CD4-positive, alpha-beta T cell treated with Interleukin-1 beta for 1 hour (primary cell): ENCODE measurements around the gene BTG4.

Source experiments
- DNase-seq, 2 donors: peaks; one replicate each; pipeline ENCODE4 v3.0.0-alpha.2; 2020 to 2022

The BTG4 gene

DNA sequence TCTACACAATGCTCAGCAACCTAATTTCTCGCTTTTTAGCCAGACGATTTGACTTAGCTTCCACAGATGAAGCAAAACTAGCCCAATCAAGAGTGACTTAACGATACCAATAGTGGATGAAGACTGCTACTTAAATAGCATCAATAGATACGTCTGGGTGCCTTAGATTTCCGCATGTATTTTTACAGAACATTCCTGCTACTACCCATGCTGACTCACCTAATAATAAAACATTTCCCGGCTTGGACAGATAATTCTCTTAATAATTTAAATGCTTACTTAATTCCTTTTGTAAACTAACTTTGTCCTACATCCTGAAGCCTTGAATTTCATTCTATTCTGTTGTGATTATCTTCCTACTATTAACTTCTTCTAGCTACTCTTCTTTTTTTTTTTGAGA lies 23.1 kb upstream of the BTG4 start:
- no peak for DNase-seq

DNA sequence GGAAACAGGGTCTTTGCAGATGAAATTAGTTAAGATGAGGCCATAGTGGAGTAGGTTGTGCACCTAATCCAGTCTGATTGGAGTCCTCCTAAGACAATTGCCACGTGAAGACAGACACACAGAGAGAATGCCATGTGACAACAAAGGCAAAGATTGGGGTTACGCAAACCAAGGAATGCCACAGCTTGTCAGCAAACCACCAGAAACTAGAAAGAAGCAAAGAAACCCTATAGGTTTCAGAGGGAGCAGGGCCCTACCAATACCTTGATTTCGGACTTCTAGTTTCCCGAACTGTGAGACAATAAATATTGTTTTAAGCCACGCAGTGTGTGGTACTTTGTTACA lies 20.2 kb upstream of the BTG4 start:
- no peak for DNase-seq

DNA sequence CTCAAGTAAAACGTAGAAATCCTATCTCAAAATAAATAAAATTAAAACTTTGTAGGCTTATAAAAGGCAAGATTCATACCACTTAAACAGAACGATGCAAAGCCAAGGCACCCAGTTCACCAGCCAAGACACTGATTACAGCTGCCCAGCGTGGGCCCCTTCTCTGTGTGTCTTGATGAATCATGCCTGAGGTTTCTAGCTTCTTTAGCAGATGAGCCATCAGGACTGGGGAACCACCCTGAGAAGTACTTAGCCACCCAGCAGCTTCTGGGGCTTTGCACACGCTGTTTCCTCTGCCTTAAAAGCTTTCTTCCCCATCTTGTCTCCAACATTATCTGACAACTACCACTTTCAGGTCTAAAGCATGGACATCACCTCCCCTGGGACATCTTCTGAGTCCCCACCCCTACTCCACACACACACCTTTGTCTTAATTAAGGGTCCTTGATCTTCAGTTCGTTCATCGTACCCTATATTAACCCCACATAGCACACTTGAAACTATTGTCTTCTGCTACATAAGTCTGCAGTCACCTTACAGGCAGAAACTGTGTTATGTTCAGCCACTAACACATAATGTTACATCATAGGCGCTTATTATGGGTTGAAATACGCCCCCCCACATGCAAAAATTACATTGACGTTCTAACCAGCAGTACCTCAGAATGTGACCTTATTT lies 19.6 kb upstream of the BTG4 start:
- DNase-seq: peak; percentile 20 to 43

DNA sequence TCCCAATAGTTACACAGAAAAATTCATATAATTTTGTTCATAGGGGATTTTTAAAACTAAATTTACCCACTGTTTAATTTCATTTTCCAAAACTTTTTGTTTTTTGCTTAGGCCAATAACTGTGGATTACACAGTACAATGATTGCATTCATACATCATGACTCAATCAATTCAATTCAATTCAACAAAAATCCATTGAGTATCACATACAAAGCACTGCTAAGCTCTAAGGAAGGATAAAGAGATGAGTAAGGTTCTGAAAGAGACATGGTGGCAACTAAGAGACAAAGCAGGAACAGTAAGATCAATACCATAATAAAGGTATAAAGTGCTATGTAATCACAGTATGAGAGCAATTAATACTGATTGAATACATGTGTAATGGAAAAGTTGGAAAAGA lies 18.9 kb upstream of the BTG4 start:
- no peak for DNase-seq

DNA sequence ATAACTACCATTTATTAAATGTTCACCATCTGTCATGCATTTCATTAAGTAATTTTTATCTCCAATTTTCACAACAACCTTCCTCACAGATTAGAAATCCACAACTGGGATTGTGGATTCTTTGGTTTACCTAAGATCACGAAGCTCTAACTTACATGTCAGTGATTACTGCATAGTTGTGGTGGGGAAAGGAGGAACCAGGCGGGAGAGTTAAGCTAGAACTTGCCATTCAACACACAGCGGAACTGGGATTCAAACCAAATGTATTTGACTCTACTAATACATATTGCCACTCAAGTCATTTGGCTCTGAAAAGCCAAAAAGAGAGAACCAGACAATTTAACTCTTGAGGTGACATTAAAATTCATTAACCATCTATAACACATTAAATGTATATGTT lies 17.9 kb upstream of the BTG4 start:
- DNase-seq: no peak

DNA sequence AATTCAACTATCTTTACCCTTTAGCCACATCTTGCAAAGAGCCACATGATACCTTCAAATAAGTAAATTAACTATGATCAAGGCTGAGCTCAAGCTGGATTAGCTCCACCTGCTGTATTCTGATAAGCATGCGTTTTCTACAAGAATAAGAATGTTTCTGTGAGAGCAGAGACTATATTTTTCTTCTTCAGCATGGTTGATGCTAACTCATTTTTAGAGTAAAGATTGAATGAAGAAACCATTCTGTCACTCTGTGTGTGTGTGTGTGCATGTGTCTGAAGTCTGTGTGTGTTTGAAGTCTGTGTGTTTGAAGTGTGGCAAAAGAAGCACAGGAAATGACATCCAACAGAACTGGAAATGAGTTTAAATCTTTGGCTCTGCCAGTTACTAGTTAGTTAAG lies 16.4 kb upstream of the BTG4 start:
- DNase-seq: peak; percentile 6 to 53

DNA sequence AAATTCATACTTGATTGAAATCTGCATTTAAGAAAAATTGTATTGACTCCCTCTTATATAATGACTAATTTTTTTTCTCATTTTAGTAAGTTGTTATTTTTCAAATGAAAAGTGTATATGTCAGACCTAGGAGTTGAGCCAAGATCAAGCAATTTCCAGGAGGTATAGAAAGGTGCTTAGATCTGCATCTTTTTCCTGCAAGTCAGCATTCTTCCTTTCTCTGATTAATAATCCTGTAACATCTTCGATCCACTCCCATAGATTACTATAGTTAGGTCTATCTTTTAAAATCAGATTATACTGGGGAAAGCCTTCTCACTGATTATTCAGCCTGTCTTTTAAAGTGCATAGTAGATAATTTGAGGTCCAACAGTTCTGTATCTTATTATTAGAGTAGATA lies 15.1 kb upstream of the BTG4 start:
- no peak for DNase-seq

DNA sequence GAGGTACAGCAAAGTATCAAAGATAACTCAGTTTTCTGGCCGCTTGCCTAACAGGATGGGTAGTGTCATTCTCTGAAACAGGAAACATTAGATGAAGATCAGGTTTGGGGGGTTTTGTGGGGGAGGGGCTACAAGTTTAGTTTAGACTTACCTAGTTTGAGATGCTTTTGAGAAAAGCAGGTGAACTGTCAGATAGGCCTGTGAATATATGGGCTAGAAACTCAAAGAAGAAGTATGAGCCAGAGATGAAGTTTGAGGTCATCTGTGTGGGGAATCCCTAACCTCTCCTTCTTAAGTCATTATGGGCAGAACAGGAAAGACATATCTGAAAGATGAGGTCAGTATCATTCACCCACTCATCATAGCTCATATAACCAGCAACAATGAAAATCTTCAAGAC lies 14.3 kb upstream of the BTG4 start:
- DNase-seq: no peak

DNA sequence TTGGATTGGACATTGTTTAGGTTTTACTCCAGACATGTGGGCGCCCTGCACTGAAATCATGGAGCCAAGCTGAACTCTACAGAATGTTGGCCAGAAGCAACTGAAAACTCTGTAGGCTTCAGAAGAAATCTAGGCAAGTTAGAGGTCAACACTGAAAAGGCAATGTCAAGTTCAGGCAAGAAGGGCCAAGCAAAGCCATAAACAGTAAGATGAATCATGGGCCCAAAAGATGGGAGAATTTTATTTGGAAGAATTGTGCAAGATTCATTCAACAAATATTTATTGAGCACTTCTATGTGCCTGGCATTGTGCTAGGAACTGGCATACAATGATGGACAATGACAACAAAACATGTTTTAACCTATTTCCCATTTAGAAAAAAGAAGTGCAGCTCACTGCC lies 13.3 kb upstream of the BTG4 start:
- no peak for DNase-seq

DNA sequence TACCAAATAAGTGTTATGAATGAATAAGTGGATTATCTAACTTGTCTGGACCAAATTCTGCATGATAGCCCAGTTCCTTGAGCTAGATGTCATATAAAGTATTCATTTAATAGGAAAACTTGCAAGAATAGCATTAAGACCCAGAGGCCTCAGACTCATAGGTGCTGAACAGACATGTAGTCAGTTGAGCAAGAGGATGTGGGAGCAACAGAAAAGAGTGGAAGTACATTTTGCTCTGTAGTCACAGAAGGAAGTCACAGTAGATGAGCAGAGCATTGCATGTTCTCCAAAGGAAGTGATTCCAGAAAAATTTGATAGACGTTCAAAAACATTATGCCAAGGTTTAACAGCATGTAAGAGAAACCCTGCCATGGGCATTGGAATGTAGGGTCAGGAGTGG lies 11.9 kb upstream of the BTG4 start:
- no peak for DNase-seq

DNA sequence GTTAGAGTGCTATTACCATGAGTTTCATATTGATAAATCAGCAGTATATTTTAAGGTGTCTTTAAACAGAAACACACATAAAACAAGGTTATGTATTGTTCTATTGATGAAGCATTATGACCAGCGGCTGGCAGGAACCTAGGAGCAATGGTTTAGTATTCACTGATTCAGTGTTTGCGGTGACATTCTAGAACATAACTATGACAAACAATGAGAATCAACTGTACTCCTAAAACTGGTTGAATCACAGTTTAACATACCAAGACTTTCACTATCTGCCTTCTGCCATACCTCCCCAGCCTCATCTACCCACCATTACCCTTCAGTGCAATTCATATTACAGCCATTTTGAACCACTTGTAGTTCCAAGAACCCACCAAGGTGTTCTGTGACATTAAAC lies 11.2 kb upstream of the BTG4 start:
- no peak for DNase-seq

DNA sequence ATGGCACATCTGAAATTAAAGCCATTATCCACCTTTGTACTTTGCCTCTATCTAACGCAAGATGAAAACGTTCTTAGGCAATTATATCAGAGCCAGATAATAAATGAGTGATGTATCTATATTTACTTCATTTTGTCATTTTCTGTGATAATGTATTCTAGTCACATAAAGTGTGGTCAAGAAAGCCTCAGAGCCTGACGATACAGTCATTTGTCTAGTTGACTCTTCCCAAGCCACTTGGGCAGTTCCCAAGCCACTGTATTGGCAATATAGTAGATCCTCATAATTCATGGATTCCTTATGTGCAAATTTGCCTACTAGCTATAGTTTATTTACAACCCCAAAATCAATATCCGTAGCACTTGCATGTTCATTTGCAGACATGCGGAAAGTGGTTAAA lies 10.2 kb upstream of the BTG4 start:
- DNase-seq: no peak

DNA sequence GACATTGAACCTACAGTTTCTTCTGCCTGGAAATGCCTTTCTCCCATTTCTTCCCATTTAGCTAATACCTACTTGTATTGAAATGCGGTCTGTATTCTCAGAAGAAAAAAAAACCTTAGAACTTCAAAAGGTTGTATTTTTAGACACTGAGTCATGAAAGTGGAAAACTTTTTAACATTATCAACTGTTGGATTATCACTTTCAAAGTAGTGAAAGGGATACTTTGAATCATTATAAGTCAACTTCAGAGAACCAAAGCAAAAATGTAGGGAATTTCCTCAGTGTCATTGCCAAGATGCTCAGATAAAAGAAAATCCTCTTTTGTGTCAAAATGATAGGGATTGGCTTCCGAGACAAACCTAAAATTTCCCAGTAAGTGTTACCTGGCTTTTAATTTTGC lies 8.9 kb upstream of the BTG4 start:
- no peak for DNase-seq

DNA sequence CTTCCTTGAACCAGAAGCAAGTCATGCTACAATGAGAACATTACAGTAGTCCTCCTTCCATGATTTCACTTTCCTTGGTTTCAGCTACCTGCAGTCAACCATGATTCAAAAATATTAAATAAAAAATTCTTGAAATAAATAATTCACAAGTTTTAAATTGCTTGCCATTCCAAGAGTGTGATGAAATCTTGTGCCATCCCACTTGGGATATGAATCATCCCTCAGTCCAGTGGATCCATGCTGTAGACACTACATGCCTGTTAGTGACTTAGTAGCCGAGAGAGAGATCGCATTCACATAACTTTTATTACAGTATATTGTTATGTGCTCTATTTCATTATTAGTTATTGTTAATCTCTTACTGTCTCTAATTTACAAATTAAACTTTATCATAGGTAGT lies 8.4 kb upstream of the BTG4 start:
- no peak for DNase-seq

DNA sequence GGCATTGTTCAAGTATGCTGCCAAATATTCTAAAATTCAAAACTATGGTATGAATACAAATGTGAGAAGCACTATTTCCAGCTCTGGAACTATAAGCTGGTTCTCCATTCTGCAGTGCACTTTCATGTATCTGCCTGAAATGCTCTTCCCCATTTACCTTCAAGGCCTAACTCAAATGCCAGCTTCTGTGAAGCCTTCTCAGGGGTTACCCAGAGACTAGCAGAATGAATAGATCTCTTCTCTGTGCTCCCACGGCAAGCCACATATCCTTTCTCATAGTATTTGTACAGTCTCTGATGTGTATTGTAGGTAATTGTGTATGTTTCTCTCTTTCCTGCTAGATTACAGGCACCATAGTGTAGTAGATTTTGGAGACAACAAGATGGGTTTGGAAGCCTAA lies 6.5 kb upstream of the BTG4 start:
- no peak for DNase-seq

DNA sequence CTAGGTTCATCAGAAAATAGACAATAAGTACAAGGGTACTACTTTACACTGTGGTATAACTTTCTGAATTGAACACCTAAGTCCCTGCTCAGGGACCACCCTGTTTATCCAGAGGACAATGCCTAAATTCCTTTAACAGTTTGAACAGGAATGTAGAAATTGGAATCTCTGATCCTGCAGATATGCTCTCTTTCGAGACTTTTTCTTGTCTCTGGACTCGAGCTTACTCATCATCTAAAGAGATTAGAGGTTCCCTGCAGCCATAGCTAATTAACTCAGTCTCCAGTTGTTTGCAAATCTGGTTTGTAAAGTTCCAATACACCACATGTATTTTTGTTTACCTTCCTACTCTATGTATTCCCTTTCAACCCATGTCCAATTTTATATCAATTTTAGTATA lies 3.4 kb upstream of the BTG4 start:
- no peak for DNase-seq

DNA sequence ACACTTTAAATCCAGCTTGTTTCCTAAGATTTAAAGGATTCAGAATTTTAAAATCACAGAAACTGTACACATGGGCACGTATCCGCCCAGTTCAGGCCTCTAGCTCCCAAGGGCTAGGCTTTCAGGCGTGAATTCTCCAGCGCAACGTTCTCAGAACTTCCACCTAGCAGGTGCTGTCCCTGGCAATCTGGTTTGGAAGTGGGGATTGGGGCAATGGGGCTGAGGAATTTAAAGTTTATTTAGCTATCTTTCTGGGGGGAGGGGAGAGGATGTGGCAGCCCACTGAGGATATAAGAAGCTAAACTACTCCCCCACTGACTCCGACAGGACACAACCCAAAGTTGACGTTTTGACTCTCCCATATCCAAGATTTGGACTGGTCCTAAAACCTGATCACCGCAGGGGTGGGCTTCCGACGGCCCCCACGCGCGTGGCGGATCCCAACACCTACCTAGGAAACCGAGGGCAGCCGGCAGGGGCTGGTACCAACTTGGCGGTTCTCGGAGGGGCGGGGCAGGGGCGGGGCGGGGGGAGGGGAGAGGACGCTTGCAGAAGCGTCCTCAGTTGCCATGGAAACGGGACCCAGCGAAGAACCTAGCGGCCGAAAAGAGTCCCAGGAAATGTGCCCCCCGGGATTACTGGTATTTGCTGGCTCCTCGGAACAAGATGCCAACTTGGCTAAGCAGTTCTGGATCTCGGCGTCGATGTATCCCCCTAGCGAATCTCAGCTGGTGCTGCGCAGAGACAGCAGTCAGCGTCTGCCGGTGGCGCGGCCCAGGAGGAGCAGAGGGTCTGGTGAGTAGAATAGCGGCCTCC lies 2.2 kb upstream of the BTG4 start, which contains the start of gene HOATZ:
Gene HOATZ, plus strand, starts transcription at position 563 of the 816 bp plus-strand sequence. Its CDS starts 7 bp downstream, at position 570.
- peak in 1 of 2 donors; percentile 4 for DNase-seq

DNA sequence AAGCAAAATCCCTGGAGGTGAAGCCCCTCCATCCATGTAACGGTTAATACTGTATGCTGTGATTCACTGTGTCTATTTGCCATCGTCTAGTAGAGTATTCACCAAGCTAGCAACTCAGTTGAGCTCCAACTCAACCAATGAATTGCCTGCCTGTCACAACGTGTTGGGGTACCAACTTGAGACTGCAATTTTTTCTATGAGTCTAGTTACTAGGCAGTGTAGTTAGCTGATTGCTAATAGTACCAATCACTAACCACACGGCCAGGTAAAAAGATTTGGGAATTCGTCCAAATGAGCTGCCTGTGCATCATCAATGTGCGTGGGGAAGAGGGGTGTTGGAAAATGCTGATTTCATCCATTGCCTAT lies 1.0 kb upstream of the BTG4 start:
- DNase-seq: no peak

DNA sequence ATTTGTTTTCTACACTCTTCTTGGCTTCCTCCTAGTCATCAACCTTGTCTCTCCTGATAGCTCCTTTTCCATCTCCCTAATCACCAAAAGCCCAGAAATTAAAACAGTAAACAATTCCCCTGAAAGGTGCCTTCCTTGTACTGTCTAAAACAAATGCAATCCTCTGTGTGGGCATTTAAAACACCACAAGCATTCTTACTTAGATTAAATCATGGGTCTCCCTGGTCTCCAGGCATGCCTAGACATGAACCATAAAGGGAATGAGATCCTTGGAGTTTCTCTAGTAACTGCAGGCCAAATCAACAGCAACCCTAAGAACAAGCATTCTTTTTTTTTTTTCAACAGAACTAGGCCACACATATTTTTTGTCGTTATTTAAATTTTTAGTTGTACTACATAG lies 1.9 kb downstream of the BTG4 start:
- no peak for DNase-seq

DNA sequence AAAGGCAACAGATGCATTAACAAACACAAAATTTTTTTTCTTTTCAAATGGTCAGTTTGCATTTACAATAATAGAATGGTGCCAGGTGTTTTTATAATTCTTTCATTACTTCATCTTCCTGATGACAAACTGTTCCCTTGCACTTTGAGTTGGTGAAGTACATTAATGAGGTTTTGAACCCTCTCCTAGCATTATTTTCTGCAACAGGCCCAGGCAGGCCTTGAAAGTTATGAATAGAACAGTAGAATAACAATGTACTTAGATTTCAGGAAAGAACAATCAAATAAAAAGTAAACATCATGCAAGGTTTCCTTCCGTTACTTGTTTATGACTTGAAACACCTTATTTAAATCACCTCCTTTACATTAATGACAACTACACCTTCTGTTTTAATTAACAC lies 9.6 kb downstream of the BTG4 start:
- no peak for DNase-seq

DNA sequence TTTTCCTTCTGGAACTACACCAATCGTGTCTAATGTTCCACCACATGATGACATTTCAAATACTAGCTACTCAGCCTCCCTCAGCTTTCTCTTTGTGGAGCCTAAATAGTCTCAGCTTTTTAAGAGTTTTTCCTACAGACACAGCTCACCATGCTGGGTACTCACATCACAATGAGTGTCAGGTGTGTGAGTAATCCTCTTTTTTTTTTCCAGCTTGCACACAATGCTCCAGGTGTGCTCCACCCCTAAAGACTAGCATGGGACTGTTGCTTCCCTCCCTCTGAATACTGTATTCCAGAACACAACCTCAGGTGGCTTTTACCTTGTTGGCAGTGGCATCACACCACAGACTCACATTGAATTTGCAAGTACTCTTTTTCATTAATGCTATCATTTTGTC lies 11.7 kb downstream of the BTG4 start:
- DNase-seq: no peak

DNA sequence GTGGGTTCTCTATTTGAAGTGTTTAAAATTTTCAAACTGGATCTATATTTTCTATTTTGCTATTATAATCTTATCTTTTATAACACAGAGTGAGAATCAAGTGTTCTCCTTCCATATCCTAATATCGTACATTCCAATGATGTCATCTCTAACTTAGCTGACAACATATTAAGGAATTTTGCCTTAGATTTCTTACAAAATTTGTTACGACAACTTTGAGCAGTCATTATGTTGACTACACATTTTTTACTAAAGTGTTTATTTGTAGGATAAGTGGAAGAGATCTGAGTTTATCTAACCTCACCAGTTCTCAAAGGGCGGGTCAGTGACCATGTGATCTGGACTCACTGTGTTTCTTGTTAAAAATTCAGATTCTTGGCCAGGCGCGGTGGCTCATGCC lies 12.7 kb downstream of the BTG4 start:
- DNase-seq: no peak

DNA sequence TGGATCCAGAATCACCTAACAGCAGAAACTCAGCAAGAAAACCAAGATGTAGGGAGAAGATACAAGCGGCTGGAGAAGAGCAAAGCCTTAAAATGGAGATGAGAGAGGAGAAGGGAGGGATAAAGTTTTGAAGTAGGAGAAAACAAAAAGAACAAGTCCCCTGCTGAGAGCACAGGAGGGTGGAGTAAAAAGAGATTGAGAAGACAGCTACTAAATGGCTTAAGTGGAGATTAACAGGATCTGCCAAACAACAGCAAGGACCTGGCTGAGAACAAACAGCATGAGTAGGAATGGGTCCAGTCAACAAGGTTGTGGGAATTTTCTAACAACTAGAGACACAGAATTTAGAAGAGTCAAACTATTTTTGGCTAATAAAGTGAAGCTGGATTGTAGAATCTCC lies 18.1 kb downstream of the BTG4 start:
- DNase-seq: no peak

DNA sequence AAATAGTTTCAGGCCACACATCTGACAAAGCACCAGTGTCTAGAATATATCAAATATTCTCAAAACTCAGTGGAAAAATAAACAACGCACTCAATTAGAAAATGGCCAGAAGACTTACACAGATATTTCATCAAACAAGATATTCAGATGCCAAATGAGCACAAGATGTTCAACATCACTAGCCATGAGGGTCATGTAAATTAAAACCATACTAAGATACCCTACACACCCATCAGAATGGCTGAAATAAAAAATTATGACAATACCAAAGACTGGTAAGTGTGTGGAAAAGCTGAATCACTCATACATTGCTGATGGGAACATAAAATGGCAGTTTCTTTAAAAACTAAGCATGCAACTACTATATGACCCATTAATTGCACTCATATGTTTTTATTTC lies 21.7 kb downstream of the BTG4 start:
- DNase-seq: no peak

DNA sequence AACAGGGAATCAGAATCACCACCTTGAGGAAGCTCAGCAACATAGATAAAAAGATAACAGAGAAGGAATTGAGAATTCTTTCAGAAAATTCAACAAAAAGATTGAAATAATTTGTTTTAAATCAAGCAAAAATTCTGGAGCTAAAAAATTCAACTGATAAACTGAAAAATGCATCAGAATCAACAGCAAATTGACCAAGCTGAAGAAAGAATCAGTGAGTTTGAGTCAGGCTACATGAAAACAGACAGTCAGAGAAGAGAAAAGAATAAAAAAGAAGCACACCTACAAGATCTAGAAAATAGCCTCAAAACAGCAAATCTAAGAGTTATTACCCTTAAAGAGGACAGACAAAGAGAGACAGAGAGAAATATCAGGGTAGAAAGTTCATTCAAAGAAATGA lies 28.8 kb downstream of the BTG4 start:
- DNase-seq: no peak
